Sigmoid colon (tissue), 4 donors: ENCODE data around the gene STAT4.

Experiments used
- POLR2AphosphoS5 ChIP-seq, 4 donors: sonication (generic); formaldehyde crosslinking; IDR thresholded peaks; one replicate each; pipeline ENCODE4 v1.6.1; 2017; ENCODE audit warnings: antibody characterized with exemption in 4 of 4
- TF ChIP-seq, protein P1 (sequence below), 4 experiments: fragments of 450-650 bp in 3 of 4; fragments of 200-600 bp in 1 of 4; IDR thresholded peaks; one replicate each; pipeline ENCODE4 v1.5.1; 2016 to 2019; ENCODE audit warnings: antibody characterized with exemption in 4 of 4, mild to moderate bottlenecking in 3 of 4, moderate library complexity in 2 of 4

- no peak for TF ChIP-seq POLR2AphosphoS5 (IDR thresholded peaks at IDR 0.05)
- TF ChIP-seq, protein P1, sequence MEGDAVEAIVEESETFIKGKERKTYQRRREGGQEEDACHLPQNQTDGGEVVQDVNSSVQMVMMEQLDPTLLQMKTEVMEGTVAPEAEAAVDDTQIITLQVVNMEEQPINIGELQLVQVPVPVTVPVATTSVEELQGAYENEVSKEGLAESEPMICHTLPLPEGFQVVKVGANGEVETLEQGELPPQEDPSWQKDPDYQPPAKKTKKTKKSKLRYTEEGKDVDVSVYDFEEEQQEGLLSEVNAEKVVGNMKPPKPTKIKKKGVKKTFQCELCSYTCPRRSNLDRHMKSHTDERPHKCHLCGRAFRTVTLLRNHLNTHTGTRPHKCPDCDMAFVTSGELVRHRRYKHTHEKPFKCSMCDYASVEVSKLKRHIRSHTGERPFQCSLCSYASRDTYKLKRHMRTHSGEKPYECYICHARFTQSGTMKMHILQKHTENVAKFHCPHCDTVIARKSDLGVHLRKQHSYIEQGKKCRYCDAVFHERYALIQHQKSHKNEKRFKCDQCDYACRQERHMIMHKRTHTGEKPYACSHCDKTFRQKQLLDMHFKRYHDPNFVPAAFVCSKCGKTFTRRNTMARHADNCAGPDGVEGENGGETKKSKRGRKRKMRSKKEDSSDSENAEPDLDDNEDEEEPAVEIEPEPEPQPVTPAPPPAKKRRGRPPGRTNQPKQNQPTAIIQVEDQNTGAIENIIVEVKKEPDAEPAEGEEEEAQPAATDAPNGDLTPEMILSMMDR (IDR thresholded peaks at IDR 0.05) = no peak
These were observed 6.6 kb downstream of the STAT4 start for GRCh38 chr2:191144217-191144616.
